Head of caudate nucleus (tissue), 42 donors: Measurements from ENCODE around the gene PAK2.
A peak's percentile ranks its signal among the peaks of the same experiment; 100 is the strongest.
"Not testable (repeated sequence)": the region's sequence is repeated elsewhere in the genome, so short reads cannot be mapped to it uniquely, and the experiment has no call there.

ENCODE experiments used
- DNase-seq, 42 donors: peaks; one replicate each; pipeline versions ENCODE4 v3.0.0 to v3.0.0-alpha.2; 2020 to 2021; ENCODE audit warnings: mixed read lengths in 7 of 42
- intact Hi-C: fragments of 100-400 bp; cut with DNase I; formaldehyde crosslinking; loops from one replicate; pipeline ENCODE4 v1.15.0; 2022

The PAK2 gene

DNA sequence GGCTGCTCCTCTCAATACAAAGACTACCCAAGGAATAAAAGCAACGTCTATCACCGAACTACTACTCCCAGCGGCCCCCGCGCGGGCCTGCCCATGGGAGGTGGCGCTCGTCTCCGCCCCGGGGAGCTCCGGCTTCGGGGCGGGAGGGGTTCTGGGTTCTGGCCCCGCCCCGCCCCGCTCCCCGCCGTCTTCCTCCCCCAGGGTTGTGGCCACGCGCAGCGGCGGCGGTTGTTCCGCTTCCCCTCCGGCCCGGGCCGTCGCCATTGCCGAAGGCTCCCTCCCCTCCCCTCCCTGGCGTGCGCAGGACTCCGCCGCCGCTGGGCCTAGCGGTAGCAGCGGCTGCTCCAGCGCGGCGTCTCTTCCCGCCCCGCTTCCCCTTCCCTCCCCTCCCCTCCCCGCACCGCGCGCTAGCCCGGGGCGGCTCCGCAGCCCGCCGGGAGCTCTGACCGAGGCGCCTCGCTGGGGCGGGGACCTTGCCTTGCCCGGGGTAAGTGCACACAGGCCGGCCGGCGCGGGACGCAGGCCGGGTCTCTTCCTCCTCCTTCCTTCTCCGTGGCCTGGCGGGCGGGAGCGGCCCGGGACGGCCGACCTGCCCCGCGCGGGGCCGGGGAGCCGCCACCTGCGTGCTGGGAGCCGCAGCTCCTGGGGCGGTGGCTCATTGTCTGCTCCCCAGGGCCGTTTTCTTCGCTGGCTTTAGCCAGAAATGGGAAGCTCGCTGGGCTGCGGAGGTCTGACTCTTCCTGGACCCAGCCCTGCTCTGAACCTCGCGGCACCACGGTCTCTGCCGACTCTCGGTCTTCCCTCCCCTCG is at the start of gene PAK2:
PAK2 (plus strand) TSS at position 187 of the 810 bp plus-strand sequence. CDS start 42,790 bp downstream, outside the sequence.
- DNase-seq = peak; percentile 90 to 98 (median 96)
- intact Hi-C loops = loop anchor here (1.0 to 5.0 kb wide), 2 partner anchors 28 to 202 kb away; partner anchors contain the start of genes CEP19, NCBP2 and PIGX

DNA sequence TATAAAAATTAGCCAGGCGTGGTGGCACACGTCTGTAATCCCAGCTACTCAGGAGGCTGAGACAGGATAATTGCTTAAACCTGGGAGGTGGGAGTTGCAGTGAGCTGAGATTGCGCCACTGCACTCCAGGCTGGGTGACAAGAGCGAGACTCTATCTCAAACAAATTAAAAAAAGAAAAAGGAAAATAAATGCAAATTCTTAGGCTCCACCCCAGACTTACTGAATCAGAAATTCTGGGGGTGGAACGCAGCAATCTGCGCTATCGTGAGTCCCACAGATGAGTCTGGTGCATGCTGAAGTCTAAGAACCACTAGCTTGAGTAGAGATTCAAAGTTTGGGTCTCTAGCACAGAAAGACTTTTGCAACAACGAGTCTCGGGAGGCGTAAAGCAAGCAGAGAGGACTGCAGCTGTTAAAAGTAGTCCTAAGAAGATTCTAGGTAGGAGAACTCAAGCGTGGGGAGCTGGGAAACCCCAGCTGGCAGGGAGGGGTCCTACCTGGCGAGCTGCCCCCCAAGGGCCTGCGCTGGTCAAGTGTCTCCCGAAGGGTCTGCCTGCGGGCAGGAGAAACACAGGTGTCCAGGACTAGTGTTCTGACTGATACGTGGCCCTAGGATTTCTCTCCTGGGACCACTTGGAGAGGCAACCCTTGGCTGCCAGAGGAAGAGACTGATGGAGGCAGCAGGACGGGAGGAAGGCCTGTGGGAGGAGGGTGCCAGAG is 49.6 kb upstream of the PAK2 start:
- intact Hi-C loops = loop anchor here (5.0 kb wide), 1 partner anchor 78 kb away; no protein-coding TSS in a partner anchor

DNA sequence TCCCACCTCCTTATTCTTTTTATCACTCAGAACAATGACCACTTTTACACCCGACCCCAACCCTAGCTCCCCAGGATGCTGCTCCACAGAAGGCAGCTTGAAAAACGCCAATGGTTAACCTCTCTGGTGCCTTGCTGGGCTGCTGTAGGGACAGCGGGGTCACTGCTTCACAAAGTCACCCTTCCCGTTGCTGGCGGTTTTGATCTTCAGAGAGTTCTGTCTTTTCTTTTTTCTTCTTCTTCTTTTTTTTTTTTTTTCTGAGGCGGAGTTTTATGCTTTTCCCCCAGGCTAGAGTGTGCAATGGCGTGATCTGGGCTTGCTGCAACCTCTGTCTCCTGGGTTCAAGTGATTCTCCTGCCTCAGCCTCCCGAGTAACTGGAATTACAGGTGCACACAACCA is 48.3 kb upstream of the PAK2 start:
- intact Hi-C loops = no loop called here
- DNase-seq = no peak

More for the DNA sequence above, 49.6 kb upstream of the PAK2 start:
- peak in 34 of 42 donors; percentile 11 to 84 (median 46) for DNase-seq

DNA sequence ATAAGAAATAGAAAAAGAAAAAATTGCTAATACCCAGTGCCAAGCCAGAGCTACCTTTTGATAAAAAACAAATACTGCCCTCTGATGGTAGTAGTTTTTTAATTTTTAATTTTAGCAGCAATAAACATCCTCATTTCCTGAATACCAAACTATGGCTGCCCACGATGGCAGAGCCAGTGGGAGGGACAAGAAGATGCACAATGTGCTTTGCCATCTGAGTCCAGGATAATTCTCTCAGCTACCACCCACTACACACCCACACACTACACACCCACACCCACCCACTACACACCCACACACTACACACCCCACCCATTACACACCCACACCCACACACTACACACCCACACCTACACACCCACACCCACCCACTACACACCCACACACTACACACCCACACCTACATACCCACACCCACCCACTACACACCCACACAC is 45.4 kb upstream of the PAK2 start:
- peak in 1 of 42 donors; percentile 36 for DNase-seq
- intact Hi-C loops = no loop called here

DNA sequence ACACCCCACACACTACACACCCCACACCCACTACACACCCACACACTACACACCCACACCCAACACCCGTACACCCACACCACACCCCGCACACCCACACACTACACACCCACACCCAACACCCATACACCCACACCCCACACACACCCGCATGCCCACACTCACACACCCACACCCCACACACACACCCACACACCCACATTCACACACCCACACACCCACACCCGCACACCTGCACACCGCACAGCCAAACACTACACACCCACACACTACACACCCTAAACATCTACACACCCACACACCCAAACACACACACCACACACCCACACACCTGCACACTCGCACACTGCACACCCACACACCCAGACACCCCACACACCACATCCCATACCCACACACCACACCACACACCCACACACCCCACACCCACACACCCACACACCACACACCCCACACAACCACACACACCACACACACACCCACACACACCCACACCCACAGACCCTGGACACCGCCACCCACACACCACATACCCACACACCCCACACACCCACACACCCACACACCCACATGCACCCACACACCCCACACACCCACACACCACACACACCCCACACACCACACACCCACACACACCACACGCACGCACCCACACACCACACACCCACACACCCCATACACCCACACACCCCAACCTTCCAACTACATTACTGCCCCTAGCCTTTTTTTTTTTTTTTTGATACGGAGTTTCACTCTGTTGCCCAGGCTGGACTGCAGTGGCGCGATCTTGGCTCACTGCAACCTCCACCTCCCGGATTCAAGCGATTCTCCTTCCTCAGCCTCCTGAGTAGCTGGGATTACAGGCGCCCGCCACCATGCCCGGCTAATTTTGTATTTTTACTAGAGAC is 44.5 kb upstream of the PAK2 start:
- DNase-seq = peak in 1 of 42 donors; percentile 22
- intact Hi-C loops = no loop called here

DNA sequence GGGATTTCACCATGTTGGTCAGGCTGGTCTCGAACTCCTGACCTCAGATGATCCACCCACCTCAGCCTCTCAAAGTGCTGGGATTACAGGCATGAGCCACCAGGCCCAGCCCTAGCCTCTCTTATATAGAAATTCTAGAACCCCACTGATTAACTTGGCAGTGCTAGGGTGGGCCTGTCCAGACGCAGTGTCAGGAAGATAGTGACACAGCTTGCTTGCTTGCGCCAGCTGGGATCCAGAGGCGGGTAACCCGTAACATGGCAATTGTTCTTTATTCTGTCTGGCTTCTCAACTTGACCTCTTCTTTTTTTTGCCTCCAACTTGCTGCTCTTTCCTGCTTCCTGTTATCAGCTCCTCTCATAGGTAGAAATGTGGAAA is 43.8 kb upstream of the PAK2 start:
- intact Hi-C loops = no loop called here
- DNase-seq = peak in 1 of 42 donors; percentile 2

DNA sequence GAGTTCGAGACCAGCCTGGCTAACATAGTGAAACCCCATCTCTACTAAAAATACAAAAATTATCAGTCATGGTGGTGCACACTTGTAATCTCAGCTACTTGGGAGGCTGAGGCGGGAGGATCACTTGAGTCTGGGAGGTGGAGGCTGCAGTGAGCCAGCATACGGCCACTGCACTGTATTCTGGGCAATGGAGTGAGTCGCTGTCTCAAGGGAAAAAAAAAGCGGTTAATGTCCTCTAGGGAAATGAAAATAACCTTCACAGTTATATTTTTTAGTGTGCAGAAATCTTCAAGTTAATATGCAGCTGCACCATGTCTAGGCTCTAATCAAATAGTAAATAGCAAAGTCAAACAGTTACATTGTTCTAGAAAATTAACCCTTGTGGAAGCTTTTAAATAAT is 42.4 kb upstream of the PAK2 start:
- peak in 1 of 42 donors; percentile 1 for DNase-seq
- intact Hi-C loops = no loop called here

DNA sequence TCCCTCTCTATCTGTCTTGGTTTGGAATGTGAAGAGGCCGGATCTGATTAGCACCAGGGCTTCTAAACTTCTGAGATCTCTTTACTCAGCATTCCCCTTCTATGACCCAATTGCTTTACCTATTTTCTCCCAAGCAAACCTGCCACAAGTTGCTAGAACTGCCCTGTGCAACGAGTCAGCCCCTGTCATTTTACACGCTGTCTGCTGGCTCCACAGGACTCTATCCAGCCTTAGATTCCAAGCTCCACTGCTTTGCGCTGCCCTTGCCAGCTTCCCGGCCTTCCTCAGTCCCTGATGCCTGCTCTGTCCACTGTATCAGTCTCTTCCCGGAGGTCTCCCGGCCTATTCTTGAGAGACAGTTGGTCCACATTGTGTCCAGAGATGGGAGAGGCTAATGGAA is 39.9 kb upstream of the PAK2 start:
- intact Hi-C loops = no loop called here
- DNase-seq = no peak

DNA sequence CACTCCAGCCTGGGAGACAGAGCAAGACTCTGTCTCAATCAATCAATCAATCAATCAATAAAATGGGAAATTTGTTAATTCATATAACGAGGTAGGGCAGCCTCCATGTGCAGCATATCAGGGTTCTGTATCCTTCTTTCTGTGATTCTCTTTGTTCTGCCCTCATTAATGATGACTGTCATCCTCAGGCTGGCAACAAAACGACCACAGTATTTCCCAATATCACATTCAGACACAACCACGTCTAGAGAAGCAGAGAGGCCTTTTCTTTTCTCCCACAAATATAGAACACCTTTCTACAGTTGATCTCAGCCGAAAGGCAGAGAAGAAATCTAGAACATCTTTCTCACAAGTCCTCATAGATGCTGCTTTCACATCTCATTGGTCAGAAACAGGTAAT is 38.9 kb upstream of the PAK2 start:
- no peak for DNase-seq
- intact Hi-C loops = no loop called here

DNA sequence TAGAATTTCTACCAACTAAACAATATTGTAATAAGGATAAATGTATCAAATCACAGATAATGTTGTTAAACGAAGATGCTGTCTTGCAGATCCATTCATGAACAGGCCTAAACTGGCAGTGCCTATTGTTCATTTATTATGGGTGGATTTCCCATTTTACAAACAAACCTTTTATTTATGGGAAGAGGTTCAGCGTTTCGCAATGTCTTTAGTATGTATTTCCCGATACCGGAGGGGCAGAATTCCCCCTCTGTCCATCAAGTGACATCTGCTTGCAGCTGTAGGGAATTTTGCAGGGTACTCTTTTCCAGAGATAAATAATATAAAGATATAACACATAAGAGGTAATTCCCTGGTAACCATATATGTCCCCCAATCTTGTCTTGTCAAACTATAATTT is 33.3 kb upstream of the PAK2 start:
- DNase-seq = no peak
- intact Hi-C loops = no loop called here

DNA sequence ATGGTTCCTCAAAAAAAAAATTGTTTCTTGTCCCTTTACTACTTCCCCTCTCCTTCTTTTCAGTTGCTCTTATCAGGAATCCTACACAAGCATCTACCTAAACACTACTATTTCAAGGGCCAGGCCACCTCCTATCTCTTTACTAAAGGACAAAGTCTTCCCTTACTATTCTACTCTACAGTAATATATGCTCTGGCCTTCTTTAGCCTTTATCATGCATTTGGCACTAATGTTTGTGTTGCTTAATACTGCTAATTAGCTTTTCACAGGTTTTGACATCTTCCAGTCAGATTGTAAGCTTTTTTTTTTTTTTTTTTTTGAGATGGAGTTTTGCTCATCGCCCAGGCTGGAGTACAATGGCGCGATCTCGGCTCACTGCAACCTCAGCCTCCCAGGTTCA is 32.9 kb upstream of the PAK2 start:
- intact Hi-C loops = no loop called here
- DNase-seq = no peak

DNA sequence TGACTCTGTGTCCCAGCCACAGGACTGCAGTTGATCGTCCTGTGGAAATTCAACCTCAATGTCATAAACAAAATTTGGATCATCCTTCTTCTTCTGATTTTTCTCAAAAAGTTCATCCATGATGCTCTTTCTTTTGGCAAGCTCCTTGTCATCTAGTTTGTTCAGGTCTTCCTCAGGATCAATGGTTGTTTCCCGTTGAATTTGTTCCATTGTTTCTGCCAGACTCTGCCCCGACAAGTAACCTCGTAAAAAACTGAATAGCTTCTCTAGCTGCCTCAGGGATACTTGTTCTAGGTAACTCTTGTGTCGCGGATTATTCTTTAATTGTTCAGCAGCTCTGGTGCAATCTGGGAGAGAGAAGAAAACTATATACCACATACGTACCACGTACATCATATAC is 32.1 kb upstream of the PAK2 start:
- intact Hi-C loops = no loop called here
- no peak for DNase-seq

DNA sequence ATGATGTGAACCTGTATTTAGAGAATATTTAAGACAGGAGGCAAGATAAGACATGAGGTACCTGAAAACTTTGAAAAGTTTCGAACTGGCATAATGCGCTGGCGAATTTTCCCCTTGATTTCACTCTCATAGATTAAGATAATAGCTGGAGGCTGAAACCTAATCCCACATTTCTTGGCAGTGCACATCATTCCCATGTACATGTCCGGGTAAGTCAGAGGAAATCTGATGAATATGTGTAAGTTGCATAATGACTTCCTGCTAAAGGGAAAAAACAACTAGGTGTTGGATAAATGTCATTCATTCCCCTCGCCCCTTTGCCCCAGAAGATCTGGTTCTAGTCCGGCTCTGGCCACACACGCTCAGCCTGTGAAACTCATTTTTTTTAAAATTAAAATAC is 31.2 kb upstream of the PAK2 start:
- intact Hi-C loops = no loop called here
- DNase-seq = no peak

DNA sequence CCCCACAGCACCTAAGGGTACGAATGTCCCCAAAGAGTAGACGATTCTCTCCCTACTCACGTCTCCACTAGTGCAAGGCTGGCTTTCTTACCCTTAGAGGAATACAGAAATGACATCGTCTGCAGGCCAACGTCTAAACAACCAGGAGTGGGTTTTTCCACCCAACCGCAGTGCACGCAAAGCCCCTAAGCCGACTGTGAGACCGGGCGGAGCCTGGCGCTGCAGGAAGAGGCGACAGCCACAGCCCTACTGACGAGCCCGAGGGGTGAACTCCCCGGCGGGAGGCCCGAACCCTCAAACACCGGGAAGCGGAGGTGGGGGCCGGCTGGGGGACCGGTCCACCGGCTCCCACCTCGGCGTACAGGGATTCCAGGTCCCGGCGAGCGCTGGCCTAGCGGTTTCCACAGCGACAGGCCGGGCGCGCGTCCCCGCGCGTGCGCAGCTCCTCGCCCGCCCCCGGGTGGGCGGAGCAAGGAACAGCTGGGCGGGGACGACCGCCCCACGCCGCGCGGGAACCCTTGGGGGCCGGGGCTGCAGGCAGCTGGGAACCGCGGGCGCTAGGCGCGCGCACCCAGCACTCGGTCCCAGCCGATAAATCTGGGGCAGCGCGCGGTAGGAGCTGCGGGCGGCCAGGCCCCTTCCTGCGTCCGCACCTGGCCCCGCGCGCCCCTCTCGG is 27.7 kb upstream of the PAK2 start, which contains the start of the genes CEP19 and PIGX:
CEP19 (minus strand) TSS at position 413 of the 676 bp plus-strand sequence. CDS start 3,593 bp downstream, outside the sequence.
PIGX (plus strand) TSS at position 540 of the 676 bp plus-strand sequence.
- intact Hi-C loops = loop anchor here (1.0 to 10.0 kb wide), 2 partner anchors 27 to 153 kb away; partner anchors contain the start of genes PAK2 and SENP5
- peak; percentile 73 to 96 (median 90) for DNase-seq

DNA sequence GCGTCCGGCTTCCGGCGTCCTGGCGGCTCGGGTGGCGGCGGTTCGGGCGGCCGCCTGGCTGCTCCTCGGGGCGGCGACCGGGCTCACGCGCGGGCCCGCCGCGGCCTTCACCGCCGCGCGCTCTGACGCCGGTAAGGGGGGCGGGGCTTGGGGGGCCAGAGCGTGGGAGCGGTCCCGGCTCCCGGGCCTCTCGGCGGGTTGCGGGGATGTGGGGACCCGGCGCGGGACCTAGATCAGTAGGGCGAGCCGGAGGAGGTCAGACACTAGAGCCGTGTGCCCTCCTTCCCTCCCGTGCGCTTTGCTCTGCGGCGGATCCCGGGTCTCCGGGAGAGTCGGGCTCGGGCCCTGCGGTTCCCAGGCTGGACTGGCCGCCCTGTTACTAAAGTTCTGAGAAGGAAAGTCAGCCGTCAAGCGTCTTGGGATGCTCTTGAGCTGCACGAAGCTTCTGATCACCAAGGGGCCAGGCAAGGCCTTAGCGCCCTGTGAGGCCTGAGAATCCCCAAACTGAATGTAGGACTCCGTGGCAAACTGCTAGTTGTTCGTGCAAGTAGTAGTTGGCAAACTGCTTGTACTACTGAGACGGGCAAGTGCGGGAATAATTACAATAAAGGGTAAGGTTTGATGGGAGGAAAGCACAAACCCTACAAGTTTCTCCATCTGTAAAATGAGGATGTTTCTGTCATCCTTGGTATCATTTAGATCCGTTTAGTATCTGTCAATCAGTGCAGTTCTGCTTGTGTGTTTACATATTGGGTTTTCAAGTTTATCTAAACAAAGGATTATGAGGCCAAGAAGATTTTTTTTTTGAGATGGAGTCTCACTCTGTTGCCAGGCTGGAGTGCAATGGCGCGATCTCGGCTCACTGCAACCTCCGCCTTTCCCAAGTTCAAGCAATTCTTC is 26.9 kb upstream of the PAK2 start:
- intact Hi-C loops = loop anchor here (1.0 to 10.0 kb wide), 2 partner anchors 27 to 152 kb away; partner anchors contain the start of genes PAK2 and SENP5
- DNase-seq = peak in 38 of 42 donors; percentile 25 to 85 (median 69)

DNA sequence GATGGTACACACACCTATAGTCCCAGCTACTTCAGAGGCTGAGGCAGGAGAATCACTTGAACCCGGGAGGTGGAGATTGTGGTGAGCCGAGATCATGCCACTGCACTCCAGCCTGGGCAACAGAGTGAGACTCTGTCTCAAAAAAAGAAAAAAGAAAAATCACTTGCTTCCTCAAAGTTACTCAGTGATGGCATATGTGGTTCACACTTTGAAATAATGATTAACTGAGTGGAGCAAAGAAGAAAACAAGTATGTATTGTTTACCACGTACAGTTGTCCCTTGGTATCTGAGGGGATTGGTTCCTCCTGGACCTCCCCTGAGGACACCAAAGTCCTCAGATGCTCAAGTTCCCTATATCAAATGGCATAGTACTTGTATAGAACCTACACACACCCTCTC is 22.5 kb upstream of the PAK2 start:
- intact Hi-C loops = loop anchor here (10.0 kb wide), 1 partner anchor 148 kb away; the partner anchor contains the start of gene SENP5
- DNase-seq = not testable (repeated sequence)

DNA sequence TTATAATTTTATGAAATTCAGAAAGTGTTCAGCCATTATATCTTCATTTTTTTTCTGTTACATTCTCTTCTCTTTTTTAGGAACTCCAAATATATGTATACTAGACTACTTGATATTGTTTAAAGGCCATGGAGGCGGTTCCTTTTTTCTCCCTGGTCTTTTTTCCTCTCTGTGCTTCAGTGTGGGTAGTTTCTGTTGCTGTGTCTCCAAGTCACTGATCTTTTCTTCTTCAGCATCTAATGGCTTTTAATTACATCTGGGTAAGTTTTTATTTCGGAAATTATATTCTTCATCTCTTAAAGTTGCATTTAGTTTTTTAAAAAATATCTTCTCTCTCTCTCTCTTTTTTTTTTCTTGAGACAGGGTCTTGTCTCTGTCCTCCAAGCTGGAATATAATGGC is 18.6 kb upstream of the PAK2 start:
- intact Hi-C loops = no loop called here
- no peak for DNase-seq
